Tibial nerve (tissue), 4 donors: Measurements from ENCODE around the gene IFIT1B. TPM values are rescaled to one million over a fixed set of nuclear protein-coding genes. Genes with fewer than 3 reads are reported as not detected.
"Not testable (repeated sequence)": the region's sequence is repeated elsewhere in the genome, so short reads cannot be mapped to it uniquely, and the experiment has no call there.

Source experiments
- DNase-seq, 2 donors: peaks; one replicate each; pipeline ENCODE4 v3.0.0-alpha.2; 2019; ENCODE audit warnings: low spot score in 2 of 2
- H3K27ac ChIP-seq, 4 donors: fragments of 200-600 bp; sonication (generic) in 3 of 4; one replicate each; pipeline ENCODE4 v1.5.1; 2017 to 2019; ENCODE audit warnings: mild to moderate bottlenecking in 1 of 4
- H3K27me3 ChIP-seq, 2 donors: fragments of 200-600 bp; sonication (generic) in 1 of 2; one replicate each; pipeline versions ENCODE4 v1.5.1 to v1.6.0; 2017 to 2019
- H3K36me3 ChIP-seq, 3 donors: fragments of 200-600 bp; sonication (generic); one replicate each; pipeline ENCODE4 v1.5.1; 2018 to 2019
- H3K4me1 ChIP-seq, 4 donors: fragments of 200-600 bp; sonication (generic) in 3 of 4; one replicate each; pipeline ENCODE4 v1.5.1; 2017 to 2019
- H3K4me3 ChIP-seq, 4 donors: fragments of 200-600 bp; sonication (generic) in 3 of 4; one replicate each; pipeline ENCODE4 v1.5.1; 2017 to 2019; ENCODE audit warnings: mild to moderate bottlenecking in 1 of 4, moderate library complexity in 1 of 4
- H3K9me3 ChIP-seq, 4 donors: fragments of 200-600 bp; sonication (generic) in 3 of 4; one replicate each; pipeline ENCODE4 v1.5.1; 2017 to 2019
- EP300 ChIP-seq, 2 donors: sonication (generic); formaldehyde crosslinking; IDR thresholded peaks; one replicate each; pipeline ENCODE4 v1.6.1; 2017; ENCODE audit warnings: antibody characterized with exemption in 2 of 2, mild to moderate bottlenecking in 1 of 2
- POLR2A ChIP-seq, 2 donors: fragments of 450-650 bp; IDR thresholded peaks; one replicate each; pipeline ENCODE4 v1.6.1; 2017; ENCODE audit warnings: antibody characterized with exemption in 2 of 2, mild to moderate bottlenecking in 2 of 2, moderate library complexity in 2 of 2
- WGBS, 2 donors: methylation state at CpG; one replicate each; pipeline ENCODE4 v1.1.5; 2018; 5-methylcytosine and 5-hydroxymethylcytosine counted together
- total RNA-seq, 4 donors: library from RNA; depleted of rRNA; stranded (reverse); fragments of >200 nt; gene quantifications; one replicate each; pipeline ENCODE4 v1.1.0, GENCODE V29; 2016
- TF ChIP-seq, protein P1 (sequence below), 5 experiments: fragments of 200-600 bp in 3 of 5; fragments of 450-650 bp in 2 of 5; sonication (generic) in 3 of 5; IDR thresholded peaks; one replicate each; pipeline ENCODE4 v1.5.1; 2016 to 2019; ENCODE audit warnings: antibody characterized with exemption in 5 of 5, mild to moderate bottlenecking in 3 of 5, moderate library complexity in 2 of 5

IFIT1B gene
- total RNA-seq, 4 donors from 2014 or later: not detected

DNA sequence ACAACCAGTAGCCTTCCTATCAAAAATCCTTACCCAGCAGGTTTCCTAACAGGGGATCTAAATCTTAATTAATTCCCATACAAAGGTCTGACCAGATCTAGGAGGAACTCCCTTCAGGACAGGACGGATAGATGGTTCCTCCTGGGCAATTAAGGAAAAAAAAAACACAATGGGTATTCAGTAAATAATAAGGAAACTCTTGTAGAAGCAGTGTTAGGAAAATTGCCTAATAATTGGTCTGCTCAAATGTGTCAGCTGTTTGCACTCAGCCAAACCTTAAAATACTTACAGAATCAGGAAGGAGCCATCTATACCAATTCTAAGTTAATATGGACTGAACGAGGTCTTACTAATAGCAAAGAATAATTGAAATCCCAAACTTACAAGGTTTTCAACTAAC, 33.3 kb downstream of the IFIT1B start:
- WGBS, 2 donors: 59 to 62% methylated on average over 2 of the region's 2 CpGs
- not testable (repeated sequence) for H3K27me3 ChIP-seq, H3K27ac ChIP-seq, H3K4me3 ChIP-seq, H3K9me3 ChIP-seq, DNase-seq
- peaks cover 0 to 16% (median 0%) of the 10 kb centered on the region in 3 donors for H3K36me3 ChIP-seq
- H3K4me1 ChIP-seq: peaks cover 0 to 20% (median 6%) of the 10 kb centered on the region in 4 donors

GRCh38 chr10:89412276-89412675, 34.4 kb downstream of the IFIT1B start:
- not testable (repeated sequence) for DNase-seq, H3K27me3 ChIP-seq, H3K4me3 ChIP-seq, H3K9me3 ChIP-seq, H3K27ac ChIP-seq, H3K36me3 ChIP-seq
- H3K4me1 ChIP-seq: peaks cover 0 to 31% (median 6%) of the 10 kb centered on the region in 4 donors
- WGBS, 2 donors: 86 to 92% methylated on average over 10 of the region's 10 CpGs

GRCh38 chr10:89413398-89413912, 35.6 kb downstream of the IFIT1B start:
- 71 to 87% methylated on average over 7 of the region's 7 CpGs for WGBS, 2 donors
- H3K4me3 ChIP-seq: peak overlapping the region in 2 of 4 donors; percentile 83 to 98
- DNase-seq: no peak
- H3K36me3 ChIP-seq: peaks cover 0 to 16% (median 0%) of the 10 kb centered on the region in 3 donors
- TF ChIP-seq, protein P1, sequence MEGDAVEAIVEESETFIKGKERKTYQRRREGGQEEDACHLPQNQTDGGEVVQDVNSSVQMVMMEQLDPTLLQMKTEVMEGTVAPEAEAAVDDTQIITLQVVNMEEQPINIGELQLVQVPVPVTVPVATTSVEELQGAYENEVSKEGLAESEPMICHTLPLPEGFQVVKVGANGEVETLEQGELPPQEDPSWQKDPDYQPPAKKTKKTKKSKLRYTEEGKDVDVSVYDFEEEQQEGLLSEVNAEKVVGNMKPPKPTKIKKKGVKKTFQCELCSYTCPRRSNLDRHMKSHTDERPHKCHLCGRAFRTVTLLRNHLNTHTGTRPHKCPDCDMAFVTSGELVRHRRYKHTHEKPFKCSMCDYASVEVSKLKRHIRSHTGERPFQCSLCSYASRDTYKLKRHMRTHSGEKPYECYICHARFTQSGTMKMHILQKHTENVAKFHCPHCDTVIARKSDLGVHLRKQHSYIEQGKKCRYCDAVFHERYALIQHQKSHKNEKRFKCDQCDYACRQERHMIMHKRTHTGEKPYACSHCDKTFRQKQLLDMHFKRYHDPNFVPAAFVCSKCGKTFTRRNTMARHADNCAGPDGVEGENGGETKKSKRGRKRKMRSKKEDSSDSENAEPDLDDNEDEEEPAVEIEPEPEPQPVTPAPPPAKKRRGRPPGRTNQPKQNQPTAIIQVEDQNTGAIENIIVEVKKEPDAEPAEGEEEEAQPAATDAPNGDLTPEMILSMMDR (IDR thresholded peaks at IDR 0.05): no peak
- TF ChIP-seq POLR2A (IDR thresholded peaks at IDR 0.05) (no peak), EP300 (IDR thresholded peaks at IDR 0.05) (no peak)
- no peaks in the 10 kb centered on the region for H3K27me3 ChIP-seq
- H3K9me3 ChIP-seq: no peaks in the 10 kb centered on the region
- H3K4me1 ChIP-seq: peaks cover 0 to 43% (median 15%) of the 10 kb centered on the region in 4 donors
- H3K27ac ChIP-seq: peak overlapping the region; percentile 93 to 98 (median 98)

- Histone ChIP-seq H3K4me1 (peaks cover 0 to 51% (median 22%) of the 10 kb centered on the region in 4 donors), H3K4me3 (peak within 1 kb of the TSS; percentile 65 to 98 (median 86)), H3K36me3 (peaks cover 0 to 16% (median 0%) of the 10 kb centered on the region in 3 donors), H3K9me3 (no peaks in the 10 kb centered on the region), H3K27ac (peak within 1 kb of the TSS; percentile 93 to 98 (median 98)), H3K27me3 (no peaks in the 10 kb centered on the region)
- peak; percentile 32 to 55 for DNase-seq
- TF ChIP-seq, protein P1 (IDR thresholded peaks at IDR 0.05): no peak
- peak; percentile 52 to 69 for TF ChIP-seq POLR2A (IDR thresholded peaks at IDR 0.05)
- peak in 1 of 2 donors; percentile 74 for TF ChIP-seq EP300 (IDR thresholded peaks at IDR 0.05)
- WGBS, 2 donors: 0% methylated on average over 33 to 48 of the region's 48 CpGs
Observed at GRCh38 chr10:89414146-89414878, 36.5 kb downstream of the IFIT1B start, which contains the start of gene IFIT5. IFIT5 (plus strand) TSS chr10:89414568; CDS start chr10:89414799, 231 bp downstream.

DNA sequence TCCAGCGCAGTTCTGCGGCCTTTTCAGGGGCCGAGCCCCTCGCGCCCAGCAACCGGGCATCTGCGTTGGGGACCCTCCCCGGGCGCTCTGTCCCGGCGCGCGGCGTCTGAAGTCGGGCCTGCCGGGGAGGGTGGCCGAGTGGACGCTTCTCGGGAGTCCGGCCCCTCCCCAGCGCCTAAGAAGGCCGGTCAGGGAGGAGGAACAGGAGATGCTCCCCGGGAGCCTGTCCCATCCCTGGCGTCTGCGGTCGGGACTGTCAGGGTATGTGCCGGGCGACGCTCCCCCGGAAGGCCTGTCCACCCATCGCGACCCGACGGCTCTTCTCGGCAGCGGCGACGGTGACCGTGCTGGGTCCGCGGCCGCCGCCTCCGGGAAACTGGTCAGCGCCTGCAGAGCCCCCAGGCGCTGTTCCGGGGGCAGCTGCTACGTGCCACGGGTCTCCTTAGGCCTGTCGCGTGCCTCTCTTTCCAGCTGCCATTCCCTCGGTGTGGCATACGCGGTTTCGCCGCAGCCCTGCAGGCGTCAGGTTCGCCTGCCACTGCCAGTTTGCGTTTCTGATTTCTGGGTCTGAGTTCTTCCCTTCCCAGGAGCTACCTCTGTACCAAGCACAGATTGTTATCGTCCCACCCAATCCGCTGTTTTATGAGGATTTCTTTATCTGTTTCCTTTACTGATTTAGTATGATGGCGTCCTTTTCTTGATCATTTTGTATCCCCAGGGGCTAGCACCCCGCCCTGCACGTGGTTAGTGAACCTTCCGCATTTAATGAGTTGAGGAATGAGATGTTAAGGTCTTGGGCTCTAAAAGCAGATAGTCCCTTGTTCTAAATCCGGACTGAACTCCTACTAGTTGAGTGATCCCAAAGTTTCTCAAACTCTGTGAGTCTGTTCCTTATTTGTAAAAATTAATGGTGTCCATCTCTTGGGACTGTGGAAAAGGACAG, 37.3 kb downstream of the IFIT1B start:
- Histone ChIP-seq H3K4me3 (peak overlapping the region; percentile 65 to 98 (median 86)), H3K9me3 (no peaks in the 10 kb centered on the region), H3K27ac (peak overlapping the region; percentile 93 to 98 (median 98)), H3K27me3 (no peaks in the 10 kb centered on the region), H3K4me1 (peaks cover 0 to 56% (median 24%) of the 10 kb centered on the region in 4 donors), H3K36me3 (peaks cover 0 to 19% (median 0%) of the 10 kb centered on the region in 3 donors)
- WGBS, 2 donors: 2 to 4% methylated on average over 22 to 41 of the region's 66 CpGs
- TF ChIP-seq, protein P1 (IDR thresholded peaks at IDR 0.05): peak in 1 of 5 experiments; percentile 54
- TF ChIP-seq EP300 (IDR thresholded peaks at IDR 0.05) (peak in 1 of 2 donors; percentile 45), POLR2A (IDR thresholded peaks at IDR 0.05) (no peak)
- peak; percentile 31 to 63 for DNase-seq
